GM12878 (cell line): ENCODE measurements around the gene NANOG. TPM values are rescaled to one million over a fixed set of nuclear protein-coding genes. Genes with fewer than 3 reads are reported as not detected.

ENCODE experiments used
- ATAC-seq: fragments of 200-7000 bp; cut with Tn5 transposase; 3 replicates; pipeline ENCODE4 v1.9.1; 2020; ENCODE audit warnings: mild to moderate bottlenecking, moderate library complexity
- BruUV-seq: library from RNA; stranded (reverse); fragments of 400-500 nt; replicated peaks from 2 replicates; lab custom pipeline; 2021; lab: Mats Ljungman, UMichigan
- CTCF ChIA-PET: fragments of 300-600 bp; sonication (Branson Sonifier 250); formaldehyde crosslinking; extraction: SDS; loops from one replicate; lab custom pipeline; 2021; ENCODE audit warnings: inconsistent platforms; lab: Yijun Ruan, JAX
- POLR2A ChIA-PET: fragments of 350-600 bp; formaldehyde crosslinking; extraction: SDS; loops from one replicate; lab custom pipeline; 2021; ENCODE audit warnings: inconsistent platforms; lab: Charles Lee
- RAD21 ChIA-PET: fragments of 300-600 bp; sonication (Branson Sonifier 250); formaldehyde crosslinking; loops from one replicate; lab custom pipeline; 2023; ENCODE audit warnings: antibody characterized with exemption; ENCODE audit not compliant: unreplicated experiment; lab: Charles Lee
- SMC1A ChIA-PET: fragments of 300-600 bp; sonication (Branson Sonifier 250); formaldehyde crosslinking; loops from one replicate; lab custom pipeline; 2023; ENCODE audit not compliant: unreplicated experiment, uncharacterized antibody; lab: Charles Lee
- DNase-seq: peaks from one replicate; pipeline ENCODE4 v3.0.0-alpha.2; 2011; ENCODE audit warnings: low read depth, low spot score
- FAIRE-seq: peaks from 3 replicates; lab custom pipeline; 2011; peaks lifted over from hg19 to GRCh38; lab: Jason Lieb, UNC
- H2AFZ ChIP-seq: 2 replicates; pipeline ENCODE4 v1.6.0; 2011; ENCODE audit warnings: low read depth, low read length, control low read depth; ENCODE audit not compliant: control insufficient read depth
- H3K27ac ChIP-seq: 2 replicates; pipeline ENCODE4 v1.5.1; 2011; ENCODE audit warnings: control low read depth; ENCODE audit not compliant: control insufficient read depth, insufficient read depth
- H3K27me3 ChIP-seq, 2 experiments: replicated peaks in 1 of 2; 2 replicates each; pipeline versions ENCODE4 v1.6.0 to v1.6.1; 2011; ENCODE audit warnings: low read length in 1 of 2; ENCODE audit not compliant: control insufficient read depth in 2 of 2, insufficient read depth in 2 of 2
- H3K36me3 ChIP-seq, 2 experiments: 2 replicates each; pipeline ENCODE4 v1.5.1; 2011; ENCODE audit warnings: low read length in 1 of 2; ENCODE audit not compliant: control insufficient read depth in 2 of 2, insufficient read depth in 2 of 2
- H3K4me1 ChIP-seq: 2 replicates; pipeline ENCODE4 v1.6.1; 2011; ENCODE audit warnings: mild to moderate bottlenecking, low read length, moderate library complexity, mixed read lengths; ENCODE audit not compliant: control insufficient read depth, insufficient read depth
- H3K4me2 ChIP-seq: 2 replicates; pipeline ENCODE4 v1.6.0; 2011; ENCODE audit warnings: control low read depth; ENCODE audit not compliant: control insufficient read depth, insufficient read depth
- H3K4me3 ChIP-seq: fragments of 200-600 bp; sonication (generic); 2 replicates; pipeline ENCODE4 v1.5.1; 2016
- H3K79me2 ChIP-seq: 2 replicates; pipeline ENCODE4 v1.6.0; 2011; ENCODE audit warnings: low read length; ENCODE audit not compliant: control insufficient read depth, insufficient read depth
- H3K9ac ChIP-seq: 2 replicates; pipeline ENCODE4 v1.8.0; 2011; ENCODE audit warnings: low read length, control low read depth, mixed read lengths; ENCODE audit not compliant: control insufficient read depth, insufficient read depth
- H3K9me3 ChIP-seq: replicated peaks from 3 replicates; pipeline ENCODE4 v1.5.1; 2011; ENCODE audit warnings: mild to moderate bottlenecking, low read length; ENCODE audit not compliant: control insufficient read depth, insufficient read depth
- H4K20me1 ChIP-seq: 2 replicates; pipeline ENCODE4 v1.6.0; 2011; ENCODE audit not compliant: control insufficient read depth, insufficient read depth
- ATF2 ChIP-seq: IDR thresholded peaks from 2 replicates; pipeline ENCODE4 v1.6.1; 2012; ENCODE audit warnings: low read length, inconsistent platforms
- CEBPZ ChIP-seq: fragments of 150-350 bp; IDR thresholded peaks from 2 replicates; pipeline ENCODE4 v1.6.1; 2016; ENCODE audit warnings: low read depth, low read length
- FOS ChIP-seq: IDR thresholded peaks from 3 replicates; pipeline ENCODE4 v1.6.1; 2011; ENCODE audit warnings: borderline replicate concordance; ENCODE audit not compliant: insufficient read length; ENCODE audit errors: extremely low read depth
- GATAD2B ChIP-seq: fragments of 450-650 bp; conservative IDR thresholded peaks from 2 replicates; pipeline ENCODE4 v1.6.1; 2017; ENCODE audit warnings: low read depth, mild to moderate bottlenecking, moderate library complexity
- JUND ChIP-seq: IDR thresholded peaks from 2 replicates; pipeline ENCODE4 v1.6.1; 2012; ENCODE audit warnings: low read depth, mild to moderate bottlenecking, low read length, improper control_type of control experiment, moderate library complexity
- PBX3 ChIP-seq: IDR thresholded peaks from 2 replicates; pipeline ENCODE4 v1.6.1; 2011; ENCODE audit warnings: mild to moderate bottlenecking, low read depth, low read length, moderate library complexity; ENCODE audit not compliant: insufficient replicate concordance
- RELA ChIP-seq: fragments of 450-650 bp; IDR thresholded peaks from 2 replicates; pipeline ENCODE4 v1.8.0; 2014; ENCODE audit warnings: borderline replicate concordance; ENCODE audit not compliant: partially characterized antibody
- SREBF2 ChIP-seq: IDR thresholded peaks from 2 replicates; pipeline ENCODE4 v1.6.1; 2012; ENCODE audit warnings: mild to moderate bottlenecking, low read length
- TCF3 ChIP-seq: IDR thresholded peaks from 2 replicates; pipeline ENCODE4 v1.6.1; 2012; ENCODE audit warnings: low read depth, mild to moderate bottlenecking, low read length, borderline replicate concordance; ENCODE audit not compliant: insufficient read depth
- ZSCAN29 ChIP-seq: fragments of 450-650 bp; IDR thresholded peaks from 2 replicates; pipeline ENCODE4 v1.6.1; 2017; ENCODE audit warnings: mild to moderate bottlenecking, moderate library complexity
- WGBS: methylation state at CpG from one replicate; pipeline ENCODE4 v1.1.6; 2016; ENCODE audit warnings: low lambda C conversion rate; ENCODE audit not compliant: insufficient replicate concordance, insufficient coverage; ENCODE audit errors: missing lambda C conversion rate; 5-methylcytosine and 5-hydroxymethylcytosine counted together
- in situ Hi-C: fragments of 300-500 bp; cut with MboI; formaldehyde crosslinking; loops from 9 replicates; pipeline ENCODE4 v1.14.3; 2018; ENCODE audit warnings: mixed read lengths
- intact Hi-C: fragments of 100-400 bp; cut with micrococcal nuclease; formaldehyde crosslinking; loops from one replicate; pipeline ENCODE4 v1.14.2; 2022; ENCODE audit not compliant: unreplicated experiment
- polyA plus RNA-seq, 11 experiments: library from polyadenylated mRNA; depleted of rRNA in 4 of 11; unstranded in 6 of 11; stranded (reverse) in 5 of 11; fragments of >200 nt; fragmentation: Nextera tagmentation in 4 of 11; fragmentation: Illumina TruSeq in 1 of 11; extraction: Ambion mirVana in 4 of 11; extraction: Trizol in 1 of 11; gene quantifications; 1 replicate in 1 of 11; 2 replicates in 10 of 11; pipeline versions ENCODE4 v1.2.1 to v1.2.3, GENCODE V29; 2011 to 2016; ENCODE audit warnings: inconsistent platforms in 2 of 11, missing spikeins in 2 of 11, low read depth in 1 of 11
- total RNA-seq, 4 experiments: library from RNA; depleted of rRNA in 3 of 4; stranded (reverse); fragments of >200 nt in 3 of 4; fragmentation: Illumina TruSeq in 1 of 4; extraction: Trizol in 1 of 4; gene quantifications; 2 replicates each; pipeline versions ENCODE4 v1.2.1 to v1.2.3, GENCODE V29; 2013 to 2021

The NANOG gene
- total and polyA plus RNA-seq, 10 of the 15 experiments (the other 5 are each of a cell fraction or from before 2014, with no cell fraction given), result 0.51 TPM; not detected in 9

- no peaks in the 10 kb centered on the region for H4K20me1 ChIP-seq
- no peaks in the 10 kb centered on the region for H3K36me3 ChIP-seq
- ChIA-PET POLR2A (no interaction called here), CTCF (interaction anchor here (0.9 kb wide), 1 partner anchor 116 kb away, joined by 3 read pairs; no protein-coding TSS in a partner anchor), SMC1A (no interaction called here), RAD21 (interaction anchor here (0.7 kb wide), 1 partner anchor 139 kb away, joined by 3 read pairs; no protein-coding TSS in a partner anchor)
- peaks cover 2% of the 10 kb centered on the region; the same call in 1 of the 2 replicates for H3K4me1 ChIP-seq
- no peak overlapping the region for H3K4me2 ChIP-seq
- no peak overlapping the region for H3K27ac ChIP-seq
- 51% methylated on average over 9 of the region's 9 CpGs for WGBS
- in situ Hi-C loops (no loop called here), intact Hi-C loops (no loop called here)
- H3K9me3 ChIP-seq, result no peaks in the 10 kb centered on the region
- H2AFZ ChIP-seq, result no peak overlapping the region
- FAIRE-seq, result no peak
- BruUV-seq, result no TSS peak
- H3K27me3 ChIP-seq, result no peaks in the 10 kb centered on the region
- no peak for DNase-seq
- H3K4me3 ChIP-seq, result no peak overlapping the region
- H3K9ac ChIP-seq, result no peak overlapping the region
- no peaks in the 10 kb centered on the region for H3K79me2 ChIP-seq
- TF ChIP-seq CEBPZ, result no peak
- TF ChIP-seq FOS, result no peak
- no peak for TF ChIP-seq SREBF2
- no peak for TF ChIP-seq ZSCAN29
- no peak for TF ChIP-seq ATF2
- no peak for TF ChIP-seq GATAD2B
- TF ChIP-seq PBX3, result no peak
- TF ChIP-seq TCF3, result no peak
- no peak for TF ChIP-seq RELA
- TF ChIP-seq JUND, result no peak
- ATAC-seq, result no peak
These were observed 30.4 kb upstream of the NANOG start for GRCh38 chr12:7758766-7759140.
